H9 (cell line): ENCODE data around the gene KATNA1. TPM values are rescaled to one million over a fixed set of nuclear protein-coding genes. Genes with fewer than 3 reads are reported as not detected.

Source experiments
- DNase-seq: peaks from one replicate; pipeline ENCODE4 v3.0.0-alpha.2; 2017
- H2AFZ ChIP-seq: one replicate; pipeline ENCODE4 v1.6.1; 2013; ENCODE audit warnings: mild to moderate bottlenecking, low read length, control low read depth, moderate library complexity
- H2AK5ac ChIP-seq: 2 replicates; pipeline ENCODE4 v1.6.1; 2013; ENCODE audit warnings: low read length, control low read depth, mixed read lengths; ENCODE audit not compliant: insufficient read length
- H2BK120ac ChIP-seq: one replicate; pipeline ENCODE4 v1.6.1; 2013; ENCODE audit warnings: low read depth, mild to moderate bottlenecking, low read length, control low read depth, inconsistent platforms; ENCODE audit not compliant: poor library complexity, severe bottlenecking
- H2BK12ac ChIP-seq: 2 replicates; pipeline ENCODE4 v1.6.1; 2013; ENCODE audit warnings: low read length, control low read depth, mixed read lengths, low read depth; ENCODE audit not compliant: insufficient read length
- H2BK15ac ChIP-seq: 2 replicates; pipeline ENCODE4 v1.6.1; 2013; ENCODE audit warnings: low read depth, low read length, control low read depth
- H2BK20ac ChIP-seq: one replicate; pipeline ENCODE4 v1.6.1; 2013; ENCODE audit warnings: low read depth, mild to moderate bottlenecking, low read length, control low read depth, inconsistent platforms; ENCODE audit not compliant: poor library complexity, severe bottlenecking
- H2BK5ac ChIP-seq: 2 replicates; pipeline ENCODE4 v1.6.1; 2013; ENCODE audit warnings: low read length, control low read depth, mixed read lengths; ENCODE audit not compliant: insufficient read length
- H3K14ac ChIP-seq: 2 replicates; pipeline ENCODE4 v1.6.1; 2013; ENCODE audit warnings: low read length, control low read depth; ENCODE audit not compliant: insufficient read depth
- H3K18ac ChIP-seq: 2 replicates; pipeline ENCODE4 v1.6.1; 2013; ENCODE audit warnings: low read depth, mild to moderate bottlenecking, mixed read lengths, low read length, control low read depth; ENCODE audit not compliant: insufficient read length
- H3K23ac ChIP-seq: 2 replicates; pipeline ENCODE4 v1.6.1; 2013; ENCODE audit warnings: low read length, control low read depth, mixed read lengths, low read depth; ENCODE audit not compliant: insufficient read length
- H3K23me2 ChIP-seq: 2 replicates; pipeline ENCODE4 v1.6.1; 2013; ENCODE audit warnings: low read depth, mild to moderate bottlenecking, mixed read lengths, low read length, control low read depth; ENCODE audit not compliant: insufficient read length, poor library complexity, severe bottlenecking
- H3K27ac ChIP-seq: 2 replicates; pipeline ENCODE4 v1.5.1; 2013; ENCODE audit warnings: low read length, control low read depth, mixed read lengths, low read depth; ENCODE audit not compliant: insufficient read length
- H3K27me3 ChIP-seq: 2 replicates; pipeline ENCODE4 v1.6.1; 2013; ENCODE audit warnings: low read length, control low read depth, inconsistent platforms; ENCODE audit not compliant: insufficient read depth
- H3K4ac ChIP-seq: 2 replicates; pipeline ENCODE4 v1.6.1; 2013; ENCODE audit warnings: low read depth, mild to moderate bottlenecking, control low read depth, inconsistent platforms, low read length, moderate library complexity
- H3K4me1 ChIP-seq: 2 replicates; pipeline ENCODE4 v1.6.1; 2013; ENCODE audit warnings: low read length, control low read depth, inconsistent platforms; ENCODE audit not compliant: insufficient read depth
- H3K4me2 ChIP-seq: 2 replicates; pipeline ENCODE4 v1.6.1; 2013; ENCODE audit warnings: low read length, control low read depth, mixed read lengths; ENCODE audit not compliant: insufficient read length, insufficient read depth
- H3K56ac ChIP-seq: 2 replicates; pipeline ENCODE4 v1.6.1; 2013; ENCODE audit warnings: low read depth, mild to moderate bottlenecking, mixed read lengths, low read length, control low read depth; ENCODE audit not compliant: insufficient read length
- H3K79me1 ChIP-seq: 2 replicates; pipeline ENCODE4 v1.6.1; 2013; ENCODE audit warnings: low read depth, mild to moderate bottlenecking, moderate library complexity, low read length, control low read depth, inconsistent platforms; ENCODE audit not compliant: insufficient read depth, poor library complexity, severe bottlenecking
- H3K79me2 ChIP-seq: 2 replicates; pipeline ENCODE4 v1.6.1; 2013; ENCODE audit warnings: low read length, control low read depth, inconsistent platforms; ENCODE audit not compliant: insufficient read depth
- H3K9ac ChIP-seq: 2 replicates; pipeline ENCODE4 v1.6.1; 2013; ENCODE audit warnings: low read length, control low read depth, mixed read lengths; ENCODE audit not compliant: insufficient read length; ENCODE audit errors: extremely low read depth
- H3K9me3 ChIP-seq: one replicate; pipeline ENCODE4 v1.6.1; 2013; ENCODE audit warnings: low read depth, low read length, inconsistent platforms; ENCODE audit not compliant: control insufficient read depth
- H3T11ph ChIP-seq: one replicate; pipeline ENCODE4 v1.6.1; 2013; ENCODE audit warnings: mild to moderate bottlenecking, low read length, control low read depth, inconsistent platforms
- H4K20me1 ChIP-seq: one replicate; pipeline ENCODE4 v1.6.1; 2013; ENCODE audit not compliant: control insufficient read depth, insufficient read length, insufficient read depth
- H4K5ac ChIP-seq: 2 replicates; pipeline ENCODE4 v1.6.1; 2013; ENCODE audit warnings: low read depth, mild to moderate bottlenecking, mixed read lengths, low read length, control low read depth; ENCODE audit not compliant: insufficient read length
- H4K8ac ChIP-seq: replicated peaks from 2 replicates; pipeline ENCODE4 v1.6.1; 2013; ENCODE audit warnings: low read length, control low read depth, mixed read lengths, low read depth; ENCODE audit not compliant: insufficient read length
- H4K91ac ChIP-seq: 2 replicates; pipeline ENCODE4 v1.6.1; 2013; ENCODE audit warnings: low read depth, mild to moderate bottlenecking, moderate library complexity, mixed read lengths, low read length, control low read depth; ENCODE audit not compliant: insufficient read length
- H3K27ac Mint-ChIP-seq, 3 experiments: 2 replicates in 2 of 3; 3 replicates in 1 of 3; pipeline ENCODE4 v1.8.0; 2020 to 2021; ENCODE audit warnings: mixed read lengths in 3 of 3, mild to moderate bottlenecking in 1 of 3, moderate library complexity in 1 of 3
- H3K27me3 Mint-ChIP-seq: 2 replicates; pipeline ENCODE4 v1.8.0; 2021; ENCODE audit warnings: low read depth, mild to moderate bottlenecking, moderate library complexity, mixed read lengths
- H3K36me3 Mint-ChIP-seq, 3 experiments: 2 replicates in 2 of 3; 3 replicates in 1 of 3; pipeline ENCODE4 v1.8.0; 2020 to 2021; ENCODE audit warnings: low read depth in 3 of 3, mixed read lengths in 3 of 3; ENCODE audit not compliant: insufficient read depth in 1 of 3
- H3K4me1 Mint-ChIP-seq, 2 experiments: 2 replicates each; pipeline ENCODE4 v1.8.0; 2020; ENCODE audit warnings: mixed read lengths in 2 of 2
- H3K4me3 Mint-ChIP-seq, 2 experiments: 2 replicates in 1 of 2; 3 replicates in 1 of 2; pipeline ENCODE4 v1.8.0; 2020 to 2021; ENCODE audit warnings: mild to moderate bottlenecking in 2 of 2, mixed read lengths in 2 of 2, moderate library complexity in 1 of 2
- H3K9me3 Mint-ChIP-seq, 2 experiments: 2 replicates in 1 of 2; 3 replicates in 1 of 2; pipeline ENCODE4 v1.8.0; 2020; ENCODE audit warnings: mild to moderate bottlenecking in 2 of 2, mixed read lengths in 2 of 2, moderate library complexity in 1 of 2
- WGBS: extraction: QIAGEN DNeasy Blood & Tissue Kit; methylation state at CpG from one replicate; pipeline ENCODE4 v1.1.7; 2013; ENCODE audit warnings: missing lambda C conversion rate, low lambda C conversion rate, mixed read lengths; ENCODE audit not compliant: insufficient read length; ENCODE audit errors: extremely low coverage; 5-methylcytosine and 5-hydroxymethylcytosine counted together
- total RNA-seq: library from RNA; stranded (reverse); gene quantifications from 2 replicates; pipeline ENCODE4 v1.2.1, GENCODE V29; 2021
- TF ChIP-seq, protein P1 (sequence below): fragments of 200-600 bp; sonication (generic); conservative IDR thresholded peaks from 3 replicates; pipeline ENCODE4 v1.8.0; 2021; ENCODE audit warnings: antibody characterized with exemption, mild to moderate bottlenecking

Gene KATNA1
- total RNA-seq, 1 experiment from 2014 or later = 18.3 TPM

DNA sequence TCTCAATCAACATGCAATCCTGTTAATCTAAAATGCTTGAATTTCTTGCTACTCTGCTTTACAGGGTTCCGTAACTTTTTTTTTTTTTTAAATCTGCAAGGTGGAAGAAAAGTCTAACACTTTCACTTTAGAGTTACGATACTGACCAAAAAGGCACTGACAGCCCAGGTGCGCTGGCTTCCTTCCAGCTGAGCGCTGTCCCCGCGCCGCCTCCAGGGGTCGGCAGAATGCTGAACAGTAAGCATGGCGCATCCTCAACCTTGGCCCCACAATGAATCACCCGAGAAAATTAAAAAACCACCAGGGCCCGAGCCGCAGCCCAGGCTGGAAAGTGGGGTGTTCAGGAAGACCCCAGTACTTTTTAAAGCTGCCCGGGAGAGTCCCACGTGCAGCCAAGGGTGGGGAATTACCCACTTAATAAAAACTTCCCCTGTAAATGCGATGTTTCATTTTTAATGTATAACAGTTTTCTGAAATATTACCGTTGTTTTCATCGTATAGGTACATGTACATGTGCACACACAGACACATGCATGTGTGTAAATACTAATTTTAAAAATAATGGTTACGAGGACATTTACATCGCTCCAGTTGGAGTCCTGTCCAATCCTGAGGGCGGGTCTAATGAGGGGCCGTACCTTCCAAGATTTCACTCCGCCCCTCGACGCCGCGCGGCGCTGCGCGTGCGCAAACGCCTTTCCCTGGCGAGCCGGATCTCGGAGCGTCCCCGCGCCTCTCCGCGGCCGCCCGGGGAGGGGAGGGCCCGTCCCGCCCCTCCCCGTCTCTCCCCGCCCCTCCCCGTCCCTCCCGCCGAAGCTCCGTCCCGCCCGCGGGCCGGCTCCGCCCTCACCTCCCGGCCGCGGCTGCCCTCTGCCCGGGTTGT lies 82.7 kb downstream of the KATNA1 start, which contains the start of gene GINM1:
TSS of gene GINM1 (plus strand) at position 849 of the 883 bp plus-strand sequence. CDS start 40 bp downstream, outside the sequence.
- peak within 1 kb of the TSS; percentile 44 to 97 (median 91); a peak in 5 of 7 replicates for H3K27ac Mint-ChIP-seq
- Histone ChIP-seq H2AK5ac (no peak within 1 kb of the TSS), H4K91ac (peak within 1 kb of the TSS; percentile 40), H3K56ac (no peak within 1 kb of the TSS), H3K79me2 (peaks cover 8% of the 10 kb centered on the region; the same call in 1 of the 2 replicates), H2AFZ (peak within 1 kb of the TSS; percentile 86), H3K18ac (peak within 1 kb of the TSS; percentile 95), H2BK5ac (no peak within 1 kb of the TSS), H3K4me2 (peak within 1 kb of the TSS; percentile 89), H2BK20ac (no peak within 1 kb of the TSS), H3K23ac (no peak within 1 kb of the TSS), H3K27me3 (no peaks in the 10 kb centered on the region), H2BK12ac (no peak within 1 kb of the TSS), H3K27ac (no peak within 1 kb of the TSS), H2BK15ac (no peak within 1 kb of the TSS), H4K5ac (peak within 1 kb of the TSS; percentile 44), H3T11ph (no peak within 1 kb of the TSS), H3K14ac (peak within 1 kb of the TSS; percentile 92), H3K9me3 (no peaks in the 10 kb centered on the region), H3K9ac (peak within 1 kb of the TSS; percentile 95), H3K79me1 (peaks cover 2% of the 10 kb centered on the region), H2BK120ac (no peak within 1 kb of the TSS), H3K4ac (no peak within 1 kb of the TSS), H3K4me1 (no peaks in the 10 kb centered on the region), H4K8ac (peak within 1 kb of the TSS; percentile 7), H3K23me2 (peaks cover 4% of the 10 kb centered on the region), H4K20me1 (no peaks in the 10 kb centered on the region)
- no peaks in the 10 kb centered on the region for H3K9me3 Mint-ChIP-seq
- H3K4me3 Mint-ChIP-seq = peak within 1 kb of the TSS; percentile 90 to 91
- peak; percentile 93 for DNase-seq
- H3K36me3 Mint-ChIP-seq = no peaks in the 10 kb centered on the region; a peak in 1 of 7 replicates
- no CpG with 5 or more reads among the region's 59 CpGs for WGBS
- peaks cover 4% of the 10 kb centered on the region for H3K27me3 Mint-ChIP-seq
- peaks cover 11 to 13% of the 10 kb centered on the region in 2 experiments for H3K4me1 Mint-ChIP-seq
- TF ChIP-seq, protein P1, sequence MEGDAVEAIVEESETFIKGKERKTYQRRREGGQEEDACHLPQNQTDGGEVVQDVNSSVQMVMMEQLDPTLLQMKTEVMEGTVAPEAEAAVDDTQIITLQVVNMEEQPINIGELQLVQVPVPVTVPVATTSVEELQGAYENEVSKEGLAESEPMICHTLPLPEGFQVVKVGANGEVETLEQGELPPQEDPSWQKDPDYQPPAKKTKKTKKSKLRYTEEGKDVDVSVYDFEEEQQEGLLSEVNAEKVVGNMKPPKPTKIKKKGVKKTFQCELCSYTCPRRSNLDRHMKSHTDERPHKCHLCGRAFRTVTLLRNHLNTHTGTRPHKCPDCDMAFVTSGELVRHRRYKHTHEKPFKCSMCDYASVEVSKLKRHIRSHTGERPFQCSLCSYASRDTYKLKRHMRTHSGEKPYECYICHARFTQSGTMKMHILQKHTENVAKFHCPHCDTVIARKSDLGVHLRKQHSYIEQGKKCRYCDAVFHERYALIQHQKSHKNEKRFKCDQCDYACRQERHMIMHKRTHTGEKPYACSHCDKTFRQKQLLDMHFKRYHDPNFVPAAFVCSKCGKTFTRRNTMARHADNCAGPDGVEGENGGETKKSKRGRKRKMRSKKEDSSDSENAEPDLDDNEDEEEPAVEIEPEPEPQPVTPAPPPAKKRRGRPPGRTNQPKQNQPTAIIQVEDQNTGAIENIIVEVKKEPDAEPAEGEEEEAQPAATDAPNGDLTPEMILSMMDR = peak; percentile 78
